K562 (cell line): ENCODE measurements around the gene PRDM16. TPM values are rescaled to one million over a fixed set of nuclear protein-coding genes. Genes with fewer than 3 reads are reported as not detected.

Experiments
- ATAC-seq: fragments of 200-7000 bp; cut with Tn5 transposase; 3 replicates; pipeline ENCODE4 v1.9.1; 2020; ENCODE audit warnings: moderate library complexity
- BruUV-seq: library from RNA; stranded (reverse); fragments of 400-500 nt; replicated peaks from 2 replicates; lab custom pipeline; 2021; lab: Mats Ljungman, UMichigan
- CTCF ChIA-PET: fragments of 300-600 bp; formaldehyde crosslinking; extraction: SDS; loops from one replicate; lab custom pipeline; 2021; ENCODE audit warnings: low intra/inter-chr PET ratio; lab: Yijun Ruan, JAX
- POLR2A ChIA-PET: fragments of 300-600, 350-650 bp; sonication (Branson Sonifier 250); formaldehyde crosslinking; extraction: SDS; loops from one replicate; lab custom pipeline; 2021; ENCODE audit warnings: antibody characterized with exemption, inconsistent platforms; lab: Yijun Ruan, JAX
- DNase-seq, 4 experiments: peaks; one replicate each; pipeline versions ENCODE4 v3.0.0 to v3.0.0-alpha.2; 2011 to 2018; ENCODE audit warnings: low spot score in 3 of 4, mixed read lengths in 3 of 4; ENCODE audit errors: extremely low read depth in 1 of 4
- FAIRE-seq: peaks from 2 replicates; lab custom pipeline; 2011; peaks lifted over from hg19 to GRCh38; lab: Jason Lieb, UNC
- H2AFZ ChIP-seq: 2 replicates; pipeline ENCODE4 v1.6.0; 2011; ENCODE audit warnings: low read depth, low read length, control low read depth, inconsistent platforms
- H3K27ac ChIP-seq: fragments of 200-600 bp; 3 replicates; pipeline ENCODE4 v1.8.0; 2011; ENCODE audit warnings: low read depth, mild to moderate bottlenecking, control low read depth, inconsistent platforms, low read length, moderate library complexity, mixed read lengths; ENCODE audit errors: extremely low read depth
- H3K27me3 ChIP-seq, 2 experiments: fragments of 300-600 bp in 1 of 2; 2 replicates in 1 of 2; 3 replicates in 1 of 2; pipeline versions ENCODE4 v1.6.0 to v1.8.0; 2011; ENCODE audit warnings: inconsistent platforms in 2 of 2, low read length in 2 of 2, mild to moderate bottlenecking in 1 of 2, mixed read lengths in 1 of 2, moderate library complexity in 1 of 2; ENCODE audit not compliant: control insufficient read depth in 2 of 2, insufficient read depth in 2 of 2
- H3K36me3 ChIP-seq: fragments of 300-600 bp; 3 replicates; pipeline ENCODE4 v1.8.0; 2011; ENCODE audit warnings: mild to moderate bottlenecking, low read length, inconsistent platforms; ENCODE audit not compliant: control insufficient read depth, insufficient read depth
- H3K4me1 ChIP-seq, 2 experiments: fragments of 200-600 bp in 1 of 2; replicated peaks in 1 of 2; 2 replicates in 1 of 2; 3 replicates in 1 of 2; pipeline versions ENCODE4 v1.5.1 to v1.8.0; 2011; ENCODE audit warnings: inconsistent platforms in 2 of 2, low read length in 2 of 2, mild to moderate bottlenecking in 1 of 2, mixed read lengths in 1 of 2, moderate library complexity in 1 of 2; ENCODE audit not compliant: control insufficient read depth in 2 of 2, insufficient read depth in 2 of 2
- H3K4me2 ChIP-seq: 2 replicates; pipeline ENCODE4 v1.6.1; 2011; ENCODE audit warnings: low read length, control low read depth, inconsistent platforms, mixed read lengths; ENCODE audit not compliant: insufficient read depth
- H3K4me3 ChIP-seq: fragments of 200-600 bp; sonication (generic), shearing (Covaris generic); 2 replicates; pipeline ENCODE4 v1.5.1; 2016; ENCODE audit warnings: control low read depth, inconsistent platforms
- H3K79me2 ChIP-seq: fragments of 200-600 bp; 3 replicates; pipeline ENCODE4 v1.8.0; 2011; ENCODE audit warnings: low read length, inconsistent platforms; ENCODE audit not compliant: control insufficient read depth, insufficient read depth
- H3K9ac ChIP-seq, 2 experiments: 2 replicates each; pipeline versions ENCODE4 v1.6.0 to v1.6.1; 2011; ENCODE audit warnings: low read depth in 2 of 2, low read length in 2 of 2, control low read depth in 1 of 2, inconsistent platforms in 1 of 2, mild to moderate bottlenecking in 1 of 2, mixed read lengths in 1 of 2; ENCODE audit not compliant: insufficient read depth in 1 of 2
- H3K9me1 ChIP-seq: one replicate; pipeline ENCODE4 v1.6.0; 2011; ENCODE audit warnings: inconsistent platforms, mild to moderate bottlenecking, low read length, moderate library complexity; ENCODE audit not compliant: control insufficient read depth, insufficient read depth
- H3K9me3 ChIP-seq: replicated peaks from 2 replicates; pipeline ENCODE4 v1.5.1; 2011; ENCODE audit warnings: low read depth, low read length, inconsistent platforms; ENCODE audit not compliant: control insufficient read depth, insufficient read depth
- H4K20me1 ChIP-seq: replicated peaks from 2 replicates; pipeline ENCODE4 v1.6.1; 2011; ENCODE audit warnings: low read length, inconsistent platforms, mixed read lengths; ENCODE audit not compliant: control insufficient read depth, insufficient read depth
- CBX1 ChIP-seq: sonication (generic); IDR thresholded peaks from 2 replicates; pipeline ENCODE4 v1.6.1; 2016; ENCODE audit warnings: antibody characterized with exemption, low read depth, mild to moderate bottlenecking
- CBX3 ChIP-seq, 2 experiments: IDR thresholded peaks; 1 replicate in 1 of 2; 2 replicates in 1 of 2; pipeline ENCODE4 v1.6.1; 2012; ENCODE audit warnings: inconsistent platforms in 2 of 2, low read length in 2 of 2, borderline replicate concordance in 1 of 2, control low read depth in 1 of 2
- CCNT2 ChIP-seq: IDR thresholded peaks from 2 replicates; pipeline ENCODE4 v1.6.1; 2011; ENCODE audit warnings: borderline replicate concordance, low read depth, mild to moderate bottlenecking, moderate library complexity, mixed read lengths, low read length; ENCODE audit not compliant: insufficient read length; ENCODE audit errors: extremely low read depth
- CEBPB ChIP-seq: fragments of 450-650 bp; IDR thresholded peaks from 2 replicates; pipeline ENCODE4 v1.6.1; 2016; ENCODE audit warnings: missing genetic modification characterization, missing compliant biosample characterization
- KDM2B ChIP-seq: fragments of 250-450 bp; sonication (Bioruptor Pico); IDR thresholded peaks from 2 replicates; pipeline ENCODE4 v1.8.0; 2021; ENCODE audit warnings: mild to moderate bottlenecking, moderate library complexity
- POLR2AphosphoS5 ChIP-seq: IDR thresholded peaks from 2 replicates; pipeline ENCODE4 v1.6.1; 2011; ENCODE audit warnings: mild to moderate bottlenecking, low read depth, low read length, moderate library complexity; ENCODE audit not compliant: control insufficient read depth, insufficient read depth
- SMC3 ChIP-seq: conservative IDR thresholded peaks from 2 replicates; pipeline ENCODE4 v1.6.1; 2011; ENCODE audit warnings: low read depth, low read length, improper control_type of control experiment; ENCODE audit not compliant: insufficient read depth
- SP1 ChIP-seq: sonication (generic); formaldehyde crosslinking; IDR thresholded peaks from 2 replicates; pipeline ENCODE4 v1.8.1; 2022; ENCODE audit warnings: mild to moderate bottlenecking, missing genetic modification reagents
- TCF3 ChIP-seq: sonication (generic); formaldehyde crosslinking; IDR thresholded peaks from 2 replicates; pipeline ENCODE4 v1.4.0; 2020; ENCODE audit warnings: mild to moderate bottlenecking, missing genetic modification reagents
- ZNF347 ChIP-seq: fragments of 450-650 bp; formaldehyde crosslinking; IDR thresholded peaks from 2 replicates; pipeline ENCODE4 v1.4.0; 2020; ENCODE audit warnings: low read depth, mild to moderate bottlenecking, moderate library complexity
- ZNF780A ChIP-seq: fragments of 250-450 bp; sonication (Bioruptor Pico); IDR thresholded peaks from 2 replicates; pipeline ENCODE4 v1.5.0; 2021; ENCODE audit warnings: mild to moderate bottlenecking
- WGBS: fragments of 100-300 bp; shearing (Covaris generic); methylation state at CpG from one replicate; pipeline ENCODE4 v1.1.6; 2016; ENCODE audit warnings: low coverage, mixed read lengths; ENCODE audit not compliant: insufficient coverage; ENCODE audit errors: missing lambda C conversion rate; 5-methylcytosine and 5-hydroxymethylcytosine counted together
- in situ Hi-C: fragments of 300-500 bp; cut with MboI; formaldehyde crosslinking; loops from 4 replicates; pipeline ENCODE4 v1.15.0; 2018; ENCODE audit warnings: inconsistent platforms, mixed read lengths
- intact Hi-C: fragments of 100-400 bp; cut with micrococcal nuclease; formaldehyde crosslinking; loops from 2 replicates; pipeline ENCODE4 v1.14.2; 2022
- polyA plus RNA-seq, 8 experiments: library from polyadenylated mRNA; depleted of rRNA in 4 of 8; stranded (reverse) in 5 of 8; unstranded in 3 of 8; fragments of >200 nt; fragmentation: Nextera tagmentation in 2 of 8; fragmentation: Illumina TruSeq in 1 of 8; extraction: Ambion mirVana in 2 of 8; extraction: Trizol in 1 of 8; gene quantifications; 2 replicates each; pipeline versions ENCODE4 v1.2.1 to v1.2.3, GENCODE V29; 2011 to 2014; ENCODE audit warnings: inconsistent platforms in 1 of 8, missing spikeins in 1 of 8
- total RNA-seq, 7 experiments: library from RNA; depleted of rRNA in 6 of 7; stranded (reverse); fragments of >200 nt in 6 of 7; fragmentation: Illumina TruSeq in 2 of 7; extraction: Trizol in 2 of 7; gene quantifications; 2 replicates each; pipeline versions ENCODE4 v1.2.1 to v1.2.3, GENCODE V29; 2011 to 2021; ENCODE audit warnings: low replicate concordance in 1 of 7
- TF ChIP-seq, protein P1 (sequence below): sonication (generic); formaldehyde crosslinking; IDR thresholded peaks from 2 replicates; pipeline ENCODE4 v1.8.1; 2023; ENCODE audit warnings: mild to moderate bottlenecking, missing genetic modification reagents
- TF ChIP-seq, protein P2 (sequence below): fragments of 450-650 bp; formaldehyde crosslinking; IDR thresholded peaks from 2 replicates; pipeline ENCODE4 v1.4.0; 2022; ENCODE audit warnings: missing genetic modification characterization
- TF ChIP-seq, protein P3 (sequence below): IDR thresholded peaks from 2 replicates; pipeline ENCODE4 v1.6.1; 2012; ENCODE audit warnings: low read depth, low read length, improper control_type of control experiment, borderline replicate concordance

PRDM16 gene
- total and polyA plus RNA-seq, 9 of the 15 experiments (the other 6 are each of a cell fraction or from before 2014, with no cell fraction given) = 0.10 to 0.27 TPM; not detected in 7

DNA sequence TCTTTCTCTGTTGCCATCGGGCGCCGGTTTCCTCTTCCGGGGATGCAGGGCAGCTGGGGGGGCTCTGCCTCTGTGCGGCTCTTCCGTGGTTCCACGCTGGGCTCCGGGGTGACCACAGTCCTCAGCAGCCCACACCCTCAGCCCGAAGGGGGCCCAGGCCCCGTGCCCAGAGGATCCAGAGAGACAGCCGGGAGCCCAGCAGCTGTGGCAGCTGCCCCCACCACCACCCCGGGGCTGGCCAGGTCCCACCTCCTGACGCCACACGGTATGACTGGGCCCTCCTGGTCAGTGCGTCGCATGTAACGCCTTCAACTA is 172.2 kb downstream of the PRDM16 start (continued):
- TF ChIP-seq CBX3 (IDR thresholded peaks at IDR 0.05; ENCODE audit: borderline replicate concordance in 1 of 2, low read length in 2 of 2) = no peak
- TF ChIP-seq CCNT2 = no peak

DNA sequence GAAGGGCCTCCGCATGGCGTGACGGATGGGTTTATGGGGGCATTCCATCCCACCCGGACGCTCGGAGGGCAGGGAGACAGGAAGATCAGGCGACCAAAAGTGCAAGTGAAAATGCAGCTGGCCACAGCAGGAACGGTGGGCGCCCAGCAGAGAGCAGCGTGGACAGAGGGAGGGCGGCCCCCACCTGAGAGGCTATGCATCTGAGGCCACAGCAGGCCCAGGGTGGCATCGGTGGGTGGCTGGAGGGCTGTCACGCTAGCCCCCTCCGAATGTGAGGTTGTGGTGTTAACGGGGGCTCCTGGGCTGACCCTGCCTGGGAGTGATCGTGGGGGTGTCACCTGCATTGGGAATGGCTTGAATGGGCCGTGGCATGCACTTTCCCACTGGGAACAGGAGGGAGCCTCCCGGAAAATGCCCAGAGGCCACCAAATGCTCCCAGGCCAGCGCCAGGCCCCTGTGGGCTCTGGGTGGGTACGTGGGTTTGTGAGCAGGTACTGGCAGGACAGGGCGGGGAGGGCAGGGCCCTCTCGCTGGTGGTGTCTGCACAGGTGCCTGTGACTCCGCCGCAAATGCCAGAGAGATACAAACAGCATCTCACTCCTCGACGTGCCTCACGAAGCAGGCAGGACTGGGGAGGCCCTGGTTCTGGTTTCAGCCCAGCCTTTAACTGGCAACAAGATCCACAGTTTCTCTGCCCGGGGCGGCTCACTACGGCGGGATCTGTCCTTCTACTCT is 172.8 kb downstream of the PRDM16 start:
- no peak overlapping the region for H3K4me3 ChIP-seq
- no peak for FAIRE-seq
- POLR2A ChIA-PET = interaction anchor here (0.6 kb wide), 1 partner anchor 10 kb away, joined by 3 read pairs; no protein-coding TSS in a partner anchor
- H3K79me2 ChIP-seq = no peaks in the 10 kb centered on the region
- peaks cover 16% of the 10 kb centered on the region for H4K20me1 ChIP-seq
- H3K4me1 ChIP-seq = peaks cover 0 to 22% of the 10 kb centered on the region in 2 experiments; a peak in 2 of 5 replicates
- ATAC-seq = no peak
- H3K9me1 ChIP-seq = no peaks in the 10 kb centered on the region
- no peak for DNase-seq
- peaks cover 47 to 87% of the 10 kb centered on the region in 2 experiments; a peak in 4 of 5 replicates for H3K27me3 ChIP-seq
- in situ Hi-C loops = no loop called here
- H3K36me3 ChIP-seq = no peaks in the 10 kb centered on the region
- H2AFZ ChIP-seq = no peak overlapping the region
- WGBS = 6% methylated on average over 31 of the region's 31 CpGs
- H3K4me2 ChIP-seq = no peak overlapping the region
- CTCF ChIA-PET = no interaction called here
- H3K9ac ChIP-seq = no peak overlapping the region; a peak in 1 of 4 replicates
- H3K27ac ChIP-seq = no peak overlapping the region
- no peaks in the 10 kb centered on the region for H3K9me3 ChIP-seq
- BruUV-seq = no TSS peak
- intact Hi-C loops = no loop called here
- TF ChIP-seq, protein P1, sequence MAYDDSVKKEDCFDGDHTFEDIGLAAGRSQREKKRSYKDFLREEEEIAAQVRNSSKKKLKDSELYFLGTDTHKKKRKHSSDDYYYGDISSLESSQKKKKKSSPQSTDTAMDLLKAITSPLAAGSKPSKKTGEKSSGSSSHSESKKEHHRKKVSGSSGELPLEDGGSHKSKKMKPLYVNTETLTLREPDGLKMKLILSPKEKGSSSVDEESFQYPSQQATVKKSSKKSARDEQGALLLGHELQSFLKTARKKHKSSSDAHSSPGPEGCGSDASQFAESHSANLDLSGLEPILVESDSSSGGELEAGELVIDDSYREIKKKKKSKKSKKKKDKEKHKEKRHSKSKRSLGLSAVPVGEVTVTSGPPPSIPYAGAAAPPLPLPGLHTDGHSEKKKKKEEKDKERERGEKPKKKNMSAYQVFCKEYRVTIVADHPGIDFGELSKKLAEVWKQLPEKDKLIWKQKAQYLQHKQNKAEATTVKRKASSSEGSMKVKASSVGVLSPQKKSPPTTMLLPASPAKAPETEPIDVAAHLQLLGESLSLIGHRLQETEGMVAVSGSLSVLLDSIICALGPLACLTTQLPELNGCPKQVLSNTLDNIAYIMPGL (CRISPR knock-in tag) = no peak
- TF ChIP-seq CEBPB (tag) (no peak), SP1 (CRISPR knock-in tag) (no peak), POLR2AphosphoS5 (no peak), ZNF780A (no peak), ZNF347 (no peak), TCF3 (CRISPR knock-in tag) (no peak), CBX1 (no peak), SMC3 (no peak), KDM2B (CRISPR knock-in tag) (no peak)
- TF ChIP-seq, protein P2, sequence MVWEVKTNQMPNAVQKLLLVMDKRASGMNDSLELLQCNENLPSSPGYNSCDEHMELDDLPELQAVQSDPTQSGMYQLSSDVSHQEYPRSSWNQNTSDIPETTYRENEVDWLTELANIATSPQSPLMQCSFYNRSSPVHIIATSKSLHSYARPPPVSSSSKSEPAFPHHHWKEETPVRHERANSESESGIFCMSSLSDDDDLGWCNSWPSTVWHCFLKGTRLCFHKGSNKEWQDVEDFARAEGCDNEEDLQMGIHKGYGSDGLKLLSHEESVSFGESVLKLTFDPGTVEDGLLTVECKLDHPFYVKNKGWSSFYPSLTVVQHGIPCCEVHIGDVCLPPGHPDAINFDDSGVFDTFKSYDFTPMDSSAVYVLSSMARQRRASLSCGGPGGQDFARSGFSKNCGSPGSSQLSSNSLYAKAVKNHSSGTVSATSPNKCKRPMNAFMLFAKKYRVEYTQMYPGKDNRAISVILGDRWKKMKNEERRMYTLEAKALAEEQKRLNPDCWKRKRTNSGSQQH = no peak
- TF ChIP-seq, protein P3, sequence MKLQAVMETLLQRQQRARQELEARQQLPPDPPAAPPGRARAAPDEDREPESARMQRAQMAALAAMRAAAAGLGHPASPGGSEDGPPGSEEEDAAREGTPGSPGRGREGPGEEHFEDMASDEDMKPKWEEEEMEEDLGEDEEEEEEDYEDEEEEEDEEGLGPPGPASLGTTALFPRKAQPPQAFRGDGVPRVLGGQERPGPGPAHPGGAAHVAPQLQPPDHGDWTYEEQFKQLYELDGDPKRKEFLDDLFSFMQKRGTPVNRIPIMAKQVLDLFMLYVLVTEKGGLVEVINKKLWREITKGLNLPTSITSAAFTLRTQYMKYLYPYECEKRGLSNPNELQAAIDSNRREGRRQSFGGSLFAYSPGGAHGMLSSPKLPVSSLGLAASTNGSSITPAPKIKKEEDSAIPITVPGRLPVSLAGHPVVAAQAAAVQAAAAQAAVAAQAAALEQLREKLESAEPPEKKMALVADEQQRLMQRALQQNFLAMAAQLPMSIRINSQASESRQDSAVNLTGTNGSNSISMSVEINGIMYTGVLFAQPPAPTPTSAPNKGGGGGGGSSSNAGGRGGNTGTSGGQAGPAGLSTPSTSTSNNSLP = no peak
